Muscle layer of colon (tissue), 2 donors: ENCODE measurements around the gene CHRNA9.

Experiments
- H3K27ac ChIP-seq: one replicate; pipeline ENCODE4 v1.7.0; 2013; ENCODE audit warnings: low read depth, mild to moderate bottlenecking, low read length, moderate library complexity
- H3K27me3 ChIP-seq, 2 donors: one replicate each; pipeline ENCODE4 v1.7.0; 2013; ENCODE audit warnings: low read length in 2 of 2, mild to moderate bottlenecking in 2 of 2; ENCODE audit not compliant: insufficient read depth in 2 of 2, control insufficient read depth in 1 of 2
- H3K36me3 ChIP-seq: one replicate; pipeline ENCODE4 v1.7.0; 2013; ENCODE audit warnings: mild to moderate bottlenecking, low read length; ENCODE audit not compliant: insufficient read depth
- H3K4me1 ChIP-seq: one replicate; pipeline ENCODE4 v1.7.0; 2013; ENCODE audit warnings: mild to moderate bottlenecking, low read length; ENCODE audit not compliant: insufficient read depth
- H3K4me3 ChIP-seq, 2 donors: one replicate each; pipeline ENCODE4 v1.7.0; 2013; ENCODE audit warnings: low read length in 2 of 2, low read depth in 1 of 2, mild to moderate bottlenecking in 1 of 2, moderate library complexity in 1 of 2
- H3K9ac ChIP-seq: one replicate; pipeline ENCODE4 v1.7.0; 2013; ENCODE audit warnings: low read length
- H3K9me3 ChIP-seq: one replicate; pipeline ENCODE4 v1.7.0; 2013; ENCODE audit warnings: mild to moderate bottlenecking, low read length
- donor health status: abdominal sarcoma.
- donor health status: Adenocarcinoma of cecum.

Gene CHRNA9

GRCh38 chr4:40311811-40312346 lies 23.3 kb upstream of the CHRNA9 start:
- Histone ChIP-seq H3K36me3 (no peaks in the 10 kb centered on the region), H3K27ac (no peak overlapping the region), H3K9me3 (no peaks in the 10 kb centered on the region), H3K4me1 (peaks cover 10% of the 10 kb centered on the region), H3K4me3 (no peak overlapping the region), H3K27me3 (no peaks in the 10 kb centered on the region), H3K9ac (no peak overlapping the region)

DNA sequence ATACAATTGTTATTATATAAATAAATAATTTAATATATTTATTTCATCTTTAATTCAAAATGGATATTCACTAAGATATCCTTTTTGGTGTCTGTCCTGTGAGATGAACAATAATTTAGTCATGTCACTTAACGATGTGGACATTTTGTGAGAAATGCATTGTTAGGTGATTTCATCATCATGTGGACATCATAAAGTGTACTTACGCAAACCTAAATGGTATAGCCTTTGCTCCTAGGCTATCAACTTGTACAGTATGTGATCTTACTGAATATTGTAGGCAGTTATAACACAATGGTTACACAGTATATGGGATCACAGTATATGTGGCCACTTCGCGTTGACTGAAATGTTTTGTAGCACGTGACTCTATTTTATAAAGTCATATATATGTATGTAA lies 20.2 kb upstream of the CHRNA9 start:
- H3K36me3 ChIP-seq = no peaks in the 10 kb centered on the region
- no peaks in the 10 kb centered on the region for H3K27me3 ChIP-seq
- H3K9ac ChIP-seq = no peak overlapping the region
- H3K4me3 ChIP-seq = no peak overlapping the region
- H3K9me3 ChIP-seq = no peaks in the 10 kb centered on the region
- no peak overlapping the region for H3K27ac ChIP-seq
- peaks cover 14% of the 10 kb centered on the region for H3K4me1 ChIP-seq

DNA sequence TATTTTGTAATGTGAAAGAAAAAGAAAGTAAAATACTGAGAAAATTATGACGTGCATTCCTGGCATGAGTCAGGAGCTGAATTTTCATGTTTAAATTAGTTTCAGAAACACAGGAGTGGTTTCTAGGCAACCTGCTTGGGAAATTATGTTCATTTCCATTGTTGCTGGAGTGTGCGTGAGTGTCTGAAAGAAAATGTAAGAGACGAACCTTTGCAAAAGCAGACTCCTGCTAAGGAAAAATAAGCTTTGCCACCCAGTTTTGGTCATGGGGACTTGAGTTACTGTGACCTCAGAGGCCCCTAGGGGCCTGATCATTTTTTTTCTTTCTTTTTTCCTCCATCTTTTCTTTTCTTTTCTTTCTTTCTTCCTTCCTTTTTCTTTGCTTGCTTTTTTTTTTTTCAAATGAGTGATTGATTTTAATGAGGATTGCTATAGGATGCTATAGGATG lies 18.8 kb upstream of the CHRNA9 start:
- H3K36me3 ChIP-seq = no peaks in the 10 kb centered on the region
- H3K4me1 ChIP-seq = peaks cover 14% of the 10 kb centered on the region
- no peaks in the 10 kb centered on the region for H3K27me3 ChIP-seq
- H3K9me3 ChIP-seq = no peaks in the 10 kb centered on the region
- peak overlapping the region in 1 of 2 donors; percentile 61 for H3K4me3 ChIP-seq
- peak overlapping the region; percentile 9 for H3K9ac ChIP-seq
- H3K27ac ChIP-seq = peak overlapping the region; percentile 24

DNA sequence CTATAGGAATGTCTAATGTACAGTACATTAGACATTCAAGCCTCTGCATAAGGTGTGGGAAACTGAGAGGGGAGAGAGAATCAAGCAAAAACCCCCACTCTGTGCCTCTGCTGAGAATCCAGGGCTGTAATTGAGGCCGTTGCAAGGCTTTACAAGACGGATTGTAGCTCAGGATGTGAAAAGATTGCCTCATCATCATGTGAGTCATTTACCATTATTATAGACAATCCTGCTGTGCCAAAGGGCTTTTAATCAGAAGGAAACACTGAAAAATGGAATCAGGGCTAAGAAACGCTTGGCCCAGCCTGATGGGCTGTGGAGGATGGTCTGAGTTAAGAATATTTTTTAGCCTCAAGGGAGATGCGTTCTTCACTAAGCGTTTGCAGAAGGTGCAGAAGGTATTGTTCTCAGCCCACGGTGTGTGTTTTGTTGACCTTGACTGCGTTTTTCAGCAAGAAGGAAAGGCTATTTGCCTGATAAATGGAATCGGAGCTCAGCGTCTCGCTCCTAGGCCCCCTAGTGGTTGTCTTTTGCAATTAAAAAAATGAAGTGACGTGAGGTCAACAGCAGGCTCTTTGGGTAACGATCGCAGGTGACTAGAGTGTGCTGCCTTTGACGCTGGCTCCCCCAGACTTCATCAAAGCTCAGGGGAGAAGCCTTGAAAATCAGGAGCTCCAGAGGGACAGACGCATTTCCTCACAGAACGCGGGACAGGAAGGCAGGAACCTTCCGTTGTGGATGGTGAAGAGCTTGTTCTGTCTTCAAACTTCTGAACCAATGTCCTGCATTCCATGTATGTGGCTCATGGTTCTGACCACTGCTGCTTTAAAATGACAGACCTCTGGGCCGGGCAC lies 18.1 kb upstream of the CHRNA9 start:
- H3K27me3 ChIP-seq = no peaks in the 10 kb centered on the region
- H3K9ac ChIP-seq = peak overlapping the region; percentile 9
- H3K4me1 ChIP-seq = peaks cover 14% of the 10 kb centered on the region
- no peaks in the 10 kb centered on the region for H3K9me3 ChIP-seq
- H3K4me3 ChIP-seq = peak overlapping the region in 1 of 2 donors; percentile 61
- no peaks in the 10 kb centered on the region for H3K36me3 ChIP-seq
- H3K27ac ChIP-seq = peak overlapping the region; percentile 24

GRCh38 chr4:40317916-40318658 lies 17.0 kb upstream of the CHRNA9 start:
- Histone ChIP-seq H3K27ac (no peak overlapping the region), H3K9ac (no peak overlapping the region), H3K9me3 (no peaks in the 10 kb centered on the region), H3K4me3 (no peak overlapping the region), H3K27me3 (no peaks in the 10 kb centered on the region), H3K4me1 (peaks cover 14% of the 10 kb centered on the region), H3K36me3 (no peaks in the 10 kb centered on the region)

DNA sequence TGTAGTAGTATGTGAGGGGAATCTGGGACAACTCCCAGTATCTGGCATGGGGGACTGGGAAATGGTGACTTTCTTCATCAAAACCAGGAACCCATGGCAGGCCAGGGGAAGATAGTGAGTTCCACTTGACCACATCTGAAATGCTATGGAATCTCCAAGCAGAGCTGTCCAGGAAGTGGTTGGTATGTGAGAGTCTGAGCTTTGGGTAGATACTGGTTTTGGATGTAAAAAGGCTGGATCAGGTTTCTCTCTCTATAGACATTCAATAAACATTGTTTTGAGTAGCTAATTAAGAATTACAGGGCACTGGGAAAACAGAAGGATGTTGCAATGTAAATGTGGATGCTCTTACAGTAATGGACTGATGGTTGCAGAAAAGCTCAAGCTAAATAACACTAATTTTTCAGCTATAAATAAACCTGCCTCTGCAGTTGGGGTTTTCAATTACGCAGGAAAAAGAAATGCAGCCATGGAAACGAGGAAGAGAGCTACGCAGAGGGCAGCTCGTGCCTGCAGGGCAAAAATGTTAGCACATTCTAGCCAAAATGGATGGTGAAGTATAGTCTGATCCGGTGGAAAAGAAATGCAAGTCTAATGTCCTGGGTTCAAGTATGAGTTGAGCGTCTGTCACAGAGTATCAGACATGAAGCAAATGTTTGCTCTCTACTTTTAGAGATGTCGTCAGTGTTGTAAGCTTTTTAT lies 13.4 kb upstream of the CHRNA9 start:
- H3K27ac ChIP-seq = no peak overlapping the region
- H3K4me3 ChIP-seq = no peak overlapping the region
- no peaks in the 10 kb centered on the region for H3K36me3 ChIP-seq
- no peaks in the 10 kb centered on the region for H3K9me3 ChIP-seq
- H3K4me1 ChIP-seq = peaks cover 6% of the 10 kb centered on the region
- H3K27me3 ChIP-seq = no peaks in the 10 kb centered on the region
- H3K9ac ChIP-seq = no peak overlapping the region

DNA sequence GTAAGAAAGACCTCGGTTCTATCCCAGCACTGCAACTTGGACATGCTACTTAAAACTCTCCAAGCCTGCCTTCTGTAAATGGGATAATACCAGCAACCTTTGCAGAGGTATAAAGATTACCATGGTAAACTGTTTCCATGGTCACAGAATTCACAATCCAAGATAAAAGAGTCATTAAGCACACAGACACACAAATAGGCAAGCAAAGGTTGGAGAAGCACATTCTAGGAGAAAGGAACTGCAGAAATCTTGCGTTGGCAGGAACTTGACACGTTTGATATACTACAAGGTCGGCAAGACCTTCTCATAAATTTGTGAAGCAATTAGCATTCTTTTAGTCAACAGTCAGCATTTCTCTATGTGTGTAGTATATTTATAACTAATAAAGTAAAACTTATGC lies 12.3 kb upstream of the CHRNA9 start:
- H3K27ac ChIP-seq = no peak overlapping the region
- H3K4me1 ChIP-seq = no peaks in the 10 kb centered on the region
- H3K9ac ChIP-seq = no peak overlapping the region
- no peaks in the 10 kb centered on the region for H3K9me3 ChIP-seq
- H3K36me3 ChIP-seq = no peaks in the 10 kb centered on the region
- H3K4me3 ChIP-seq = no peak overlapping the region
- no peaks in the 10 kb centered on the region for H3K27me3 ChIP-seq

DNA sequence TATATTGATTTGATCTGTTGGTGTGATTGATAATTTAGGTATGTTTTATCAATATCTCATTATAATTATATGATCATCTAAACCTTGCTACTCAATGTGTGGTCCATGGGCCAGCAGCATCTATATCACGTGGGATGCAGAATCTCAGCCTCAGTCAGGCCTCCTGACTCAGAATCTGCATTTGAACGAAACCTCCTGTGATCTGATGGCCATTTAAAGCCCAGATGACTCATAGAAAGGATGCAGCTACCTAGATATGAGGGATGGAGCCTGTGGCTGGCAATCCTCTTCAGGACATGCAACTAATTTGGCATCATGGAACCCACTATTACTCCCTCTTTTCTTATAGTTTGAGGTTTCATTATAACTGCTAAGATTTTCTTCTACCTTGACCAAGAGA lies 11.3 kb upstream of the CHRNA9 start:
- Histone ChIP-seq H3K27ac (no peak overlapping the region), H3K36me3 (no peaks in the 10 kb centered on the region), H3K4me1 (no peaks in the 10 kb centered on the region), H3K9ac (no peak overlapping the region), H3K4me3 (no peak overlapping the region), H3K27me3 (no peaks in the 10 kb centered on the region), H3K9me3 (no peaks in the 10 kb centered on the region)

DNA sequence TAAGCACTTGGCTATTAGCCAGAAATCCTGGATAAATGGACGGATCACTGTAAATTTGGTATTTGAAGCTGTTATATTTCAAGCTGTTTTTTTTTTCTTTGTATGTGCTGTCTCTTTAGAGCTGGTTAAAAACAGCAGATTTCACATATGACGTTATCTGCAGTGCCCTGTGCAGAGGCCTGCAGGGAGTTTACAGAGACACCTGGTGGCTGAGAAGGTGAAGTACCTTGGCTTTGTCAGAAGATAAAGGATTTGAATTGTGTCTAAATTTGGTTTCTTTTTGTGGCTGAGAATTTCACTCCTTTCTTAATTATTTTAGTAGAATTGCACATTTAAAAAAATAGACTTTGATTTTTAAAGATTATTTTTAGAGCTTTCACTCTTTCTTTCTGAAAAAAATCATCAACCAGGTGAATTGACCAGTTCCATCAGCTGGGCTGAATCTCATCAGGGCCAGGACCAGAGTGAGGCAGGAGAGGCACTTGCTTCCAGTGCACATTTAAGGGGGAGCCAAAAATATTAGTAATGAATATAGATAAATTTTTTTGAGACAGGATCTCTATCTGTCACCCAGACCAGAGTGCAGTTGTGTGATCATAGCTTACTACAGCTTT lies 9.6 kb upstream of the CHRNA9 start:
- H3K9me3 ChIP-seq = no peaks in the 10 kb centered on the region
- H3K9ac ChIP-seq = no peak overlapping the region
- no peak overlapping the region for H3K27ac ChIP-seq
- H3K27me3 ChIP-seq = no peaks in the 10 kb centered on the region
- no peaks in the 10 kb centered on the region for H3K4me1 ChIP-seq
- H3K4me3 ChIP-seq = no peak overlapping the region
- H3K36me3 ChIP-seq = no peaks in the 10 kb centered on the region

GRCh38 chr4:40327340-40327739 lies 7.8 kb upstream of the CHRNA9 start:
- no peaks in the 10 kb centered on the region for H3K27me3 ChIP-seq
- no peaks in the 10 kb centered on the region for H3K9me3 ChIP-seq
- no peak overlapping the region for H3K27ac ChIP-seq
- no peak overlapping the region for H3K4me3 ChIP-seq
- H3K9ac ChIP-seq = no peak overlapping the region
- H3K36me3 ChIP-seq = no peaks in the 10 kb centered on the region
- no peaks in the 10 kb centered on the region for H3K4me1 ChIP-seq

- Histone ChIP-seq H3K9me3 (no peaks in the 10 kb centered on the region), H3K4me3 (no peak overlapping the region), H3K27me3 (no peaks in the 10 kb centered on the region), H3K4me1 (no peaks in the 10 kb centered on the region), H3K9ac (no peak overlapping the region), H3K36me3 (no peaks in the 10 kb centered on the region), H3K27ac (no peak overlapping the region)
Observed at GRCh38 chr4:40328383-40328782, 6.8 kb upstream of the CHRNA9 start.
